ENCODE measurements around the gene LGR6.

GRCh38 chr1:202179828-202180750 lies 13.5 kb upstream of the LGR6 start:
- TF ChIP-seq CTCF (IDR thresholded peaks at IDR 0.05; ENCODE audit: low read depth, low read length) (no peak), EZH2phosphoT487 (IDR thresholded peaks at IDR 0.05; ENCODE audit: low read depth) (no peak)
